Liver (tissue), 9 donors: ENCODE measurements around the gene RNF214. TPM values are rescaled to one million over a fixed set of nuclear protein-coding genes. Genes with fewer than 3 reads are reported as not detected.

Experiments
- DNase-seq: peaks from one replicate; pipeline ENCODE4 v3.0.0-alpha.2; 2017; ENCODE audit warnings: low spot score
- H3K27ac ChIP-seq, 2 donors: one replicate each; pipeline ENCODE4 v1.7.0; 2013; ENCODE audit warnings: inconsistent platforms in 2 of 2, low read length in 2 of 2, control low read depth in 1 of 2, low read depth in 1 of 2, mild to moderate bottlenecking in 1 of 2
- H3K27me3 ChIP-seq, 4 donors: one replicate each; pipeline versions ENCODE4 v1.6.1 to v1.7.0; 2013; ENCODE audit warnings: low read length in 3 of 4, inconsistent platforms in 1 of 4, mild to moderate bottlenecking in 1 of 4, moderate library complexity in 1 of 4; ENCODE audit not compliant: control insufficient read depth in 4 of 4, insufficient read depth in 4 of 4
- H3K36me3 ChIP-seq, 4 donors: one replicate each; pipeline versions ENCODE4 v1.6.1 to v1.7.0; 2013; ENCODE audit warnings: low read length in 3 of 4, mild to moderate bottlenecking in 3 of 4, low read depth in 1 of 4, moderate library complexity in 1 of 4; ENCODE audit not compliant: control insufficient read depth in 4 of 4, insufficient read depth in 3 of 4
- H3K4me1 ChIP-seq, 4 donors: one replicate each; pipeline versions ENCODE4 v1.6.1 to v1.7.0; 2013; ENCODE audit warnings: low read length in 3 of 4, mild to moderate bottlenecking in 3 of 4, moderate library complexity in 1 of 4; ENCODE audit not compliant: control insufficient read depth in 4 of 4, insufficient read depth in 4 of 4
- H3K4me3 ChIP-seq, 3 donors: one replicate each; pipeline versions ENCODE4 v1.6.1 to v1.7.0; 2013; ENCODE audit warnings: low read length in 3 of 3, control low read depth in 1 of 3, low read depth in 1 of 3, mild to moderate bottlenecking in 1 of 3
- H3K9ac ChIP-seq, 2 donors: one replicate each; pipeline ENCODE4 v1.7.0; 2013; ENCODE audit warnings: low read length in 2 of 2, mild to moderate bottlenecking in 2 of 2, moderate library complexity in 2 of 2, control low read depth in 1 of 2, low read depth in 1 of 2
- H3K9me3 ChIP-seq, 4 donors: one replicate each; pipeline versions ENCODE4 v1.6.1 to v1.7.0; 2013; ENCODE audit warnings: low read length in 3 of 4; ENCODE audit not compliant: control insufficient read depth in 4 of 4
- EGR1 ChIP-seq, 2 donors: IDR thresholded peaks; 2 replicates each; pipeline ENCODE4 v1.6.1; 2016 to 2018; ENCODE audit warnings: antibody characterized with exemption in 2 of 2, low read depth in 2 of 2
- FOXA1 ChIP-seq: IDR thresholded peaks from 2 replicates; pipeline ENCODE4 v1.6.1; 2016; ENCODE audit warnings: antibody characterized with exemption
- GABPA ChIP-seq, 2 donors: IDR thresholded peaks in 1 of 2; conservative IDR thresholded peaks in 1 of 2; 2 replicates each; pipeline ENCODE4 v1.6.1; 2016; ENCODE audit warnings: antibody characterized with exemption in 2 of 2, mild to moderate bottlenecking in 1 of 2, moderate library complexity in 1 of 2
- HNF4A ChIP-seq, 2 donors: conservative IDR thresholded peaks; 2 replicates each; pipeline ENCODE4 v1.6.1; 2016; ENCODE audit warnings: antibody characterized with exemption in 2 of 2, mild to moderate bottlenecking in 2 of 2
- HNF4G ChIP-seq: IDR thresholded peaks from 2 replicates; pipeline ENCODE4 v1.6.1; 2016; ENCODE audit warnings: antibody characterized with exemption
- NR2F2 ChIP-seq: IDR thresholded peaks from 2 replicates; pipeline ENCODE4 v1.6.1; 2016; ENCODE audit warnings: antibody characterized with exemption
- RAD21 ChIP-seq, 2 donors: IDR thresholded peaks; 2 replicates each; pipeline ENCODE4 v1.6.1; 2016; ENCODE audit warnings: antibody characterized with exemption in 2 of 2, mild to moderate bottlenecking in 2 of 2
- RXRA ChIP-seq, 2 donors: IDR thresholded peaks; 2 replicates each; pipeline ENCODE4 v1.6.1; 2017 to 2018; ENCODE audit warnings: antibody characterized with exemption in 2 of 2, mild to moderate bottlenecking in 1 of 2
- TAF1 ChIP-seq: conservative IDR thresholded peaks from 2 replicates; pipeline ENCODE4 v1.6.1; 2016; ENCODE audit warnings: antibody characterized with exemption, mild to moderate bottlenecking
- YY1 ChIP-seq: IDR thresholded peaks from 2 replicates; pipeline ENCODE4 v1.6.1; 2016; ENCODE audit warnings: antibody characterized with exemption, mild to moderate bottlenecking
- WGBS: extraction: QIAGEN DNeasy Blood & Tissue Kit; methylation state at CpG from one replicate; pipeline ENCODE4 v1.1.7; 2013; 5-methylcytosine and 5-hydroxymethylcytosine counted together
- polyA plus RNA-seq, 2 donors: library from polyadenylated mRNA; stranded (reverse) in 1 of 2; unstranded in 1 of 2; fragments of 200-250 nt in 1 of 2; fragments of >200 nt in 1 of 2; fragmentation: Nextera tagmentation in 1 of 2; extraction: Ambion mirVana in 1 of 2; gene quantifications; one replicate each; pipeline versions ENCODE4 v1.2.1 to v1.2.3, GENCODE V29; 2013 to 2015
- total RNA-seq, 2 donors: library from RNA; depleted of rRNA; stranded (reverse); fragments of >200 nt; gene quantifications; one replicate each; pipeline ENCODE4 v1.2.3, GENCODE V29; 2014
- TF ChIP-seq, protein P1 (sequence below): IDR thresholded peaks from 2 replicates; pipeline ENCODE4 v1.6.1; 2016; ENCODE audit warnings: antibody characterized with exemption, mild to moderate bottlenecking
- TF ChIP-seq, protein P2 (sequence below): IDR thresholded peaks from 2 replicates; pipeline ENCODE4 v1.6.1; 2016; ENCODE audit warnings: antibody characterized with exemption
- TF ChIP-seq, protein P3 (sequence below): IDR thresholded peaks from 2 replicates; pipeline ENCODE4 v1.6.1; 2016; ENCODE audit warnings: antibody characterized with exemption
- TF ChIP-seq, protein P4 (sequence below): fragments of 150-350 bp; IDR thresholded peaks from 2 replicates; pipeline ENCODE4 v1.5.1; 2017; ENCODE audit warnings: improper control_type of control experiment, low read depth, low read length; ENCODE audit not compliant: missing input control
- donor health status: healthy.
- donor health status: healthy.
- donor health status: healthy.
- donor health status: healthy.
- donor health status: healthy.

Gene RNF214
- total and polyA plus RNA-seq, 4 donors = 4.6 to 6.2 (median 6.0) TPM

DNA sequence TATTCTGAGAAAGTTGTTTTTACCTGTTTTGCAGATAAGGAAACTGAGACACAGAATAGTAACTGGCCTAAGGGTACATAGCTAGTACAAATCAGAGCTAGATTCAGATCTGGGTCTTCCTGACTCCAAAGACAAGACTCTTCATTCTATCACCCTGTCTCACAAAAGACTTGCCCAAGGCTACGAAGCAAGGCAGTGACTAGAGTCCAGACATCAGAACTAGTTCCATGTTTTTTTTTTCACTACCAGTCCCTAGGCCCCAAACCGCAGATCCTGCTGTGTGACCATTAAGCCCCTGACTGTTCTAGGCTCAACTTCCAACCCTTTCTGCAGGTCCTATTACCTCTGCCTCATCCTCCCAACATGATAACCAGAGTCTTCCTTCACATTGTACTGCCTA is 60.1 kb downstream of the RNF214 start:
- no peak overlapping the region for H3K27ac ChIP-seq
- no peak overlapping the region for H3K9ac ChIP-seq
- TF ChIP-seq GABPA (IDR thresholded peaks at IDR 0.05 in 1 of 2, conservative IDR thresholded peaks at IDR 0.05 in 1 of 2) (no peak), TAF1 (no peak), RXRA (IDR thresholded peaks at IDR 0.05) (no peak), YY1 (no peak), HNF4A (conservative IDR thresholded peaks at IDR 0.05) (no peak)
- TF ChIP-seq, protein P1, sequence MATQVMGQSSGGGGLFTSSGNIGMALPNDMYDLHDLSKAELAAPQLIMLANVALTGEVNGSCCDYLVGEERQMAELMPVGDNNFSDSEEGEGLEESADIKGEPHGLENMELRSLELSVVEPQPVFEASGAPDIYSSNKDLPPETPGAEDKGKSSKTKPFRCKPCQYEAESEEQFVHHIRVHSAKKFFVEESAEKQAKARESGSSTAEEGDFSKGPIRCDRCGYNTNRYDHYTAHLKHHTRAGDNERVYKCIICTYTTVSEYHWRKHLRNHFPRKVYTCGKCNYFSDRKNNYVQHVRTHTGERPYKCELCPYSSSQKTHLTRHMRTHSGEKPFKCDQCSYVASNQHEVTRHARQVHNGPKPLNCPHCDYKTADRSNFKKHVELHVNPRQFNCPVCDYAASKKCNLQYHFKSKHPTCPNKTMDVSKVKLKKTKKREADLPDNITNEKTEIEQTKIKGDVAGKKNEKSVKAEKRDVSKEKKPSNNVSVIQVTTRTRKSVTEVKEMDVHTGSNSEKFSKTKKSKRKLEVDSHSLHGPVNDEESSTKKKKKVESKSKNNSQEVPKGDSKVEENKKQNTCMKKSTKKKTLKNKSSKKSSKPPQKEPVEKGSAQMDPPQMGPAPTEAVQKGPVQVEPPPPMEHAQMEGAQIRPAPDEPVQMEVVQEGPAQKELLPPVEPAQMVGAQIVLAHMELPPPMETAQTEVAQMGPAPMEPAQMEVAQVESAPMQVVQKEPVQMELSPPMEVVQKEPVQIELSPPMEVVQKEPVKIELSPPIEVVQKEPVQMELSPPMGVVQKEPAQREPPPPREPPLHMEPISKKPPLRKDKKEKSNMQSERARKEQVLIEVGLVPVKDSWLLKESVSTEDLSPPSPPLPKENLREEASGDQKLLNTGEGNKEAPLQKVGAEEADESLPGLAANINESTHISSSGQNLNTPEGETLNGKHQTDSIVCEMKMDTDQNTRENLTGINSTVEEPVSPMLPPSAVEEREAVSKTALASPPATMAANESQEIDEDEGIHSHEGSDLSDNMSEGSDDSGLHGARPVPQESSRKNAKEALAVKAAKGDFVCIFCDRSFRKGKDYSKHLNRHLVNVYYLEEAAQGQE = no peak
- TF ChIP-seq, protein P2, sequence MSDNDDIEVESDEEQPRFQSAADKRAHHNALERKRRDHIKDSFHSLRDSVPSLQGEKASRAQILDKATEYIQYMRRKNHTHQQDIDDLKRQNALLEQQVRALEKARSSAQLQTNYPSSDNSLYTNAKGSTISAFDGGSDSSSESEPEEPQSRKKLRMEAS = no peak
- no peaks in the 10 kb centered on the region for H3K27me3 ChIP-seq
- no peaks in the 10 kb centered on the region for H3K4me1 ChIP-seq
- no peaks in the 10 kb centered on the region for H3K9me3 ChIP-seq
- no peak overlapping the region for H3K4me3 ChIP-seq
- 97% methylated on average over 2 of the region's 2 CpGs for WGBS
- no peak for DNase-seq
- peaks cover 14 to 66% (median 27%) of the 10 kb centered on the region in 4 donors for H3K36me3 ChIP-seq

DNA sequence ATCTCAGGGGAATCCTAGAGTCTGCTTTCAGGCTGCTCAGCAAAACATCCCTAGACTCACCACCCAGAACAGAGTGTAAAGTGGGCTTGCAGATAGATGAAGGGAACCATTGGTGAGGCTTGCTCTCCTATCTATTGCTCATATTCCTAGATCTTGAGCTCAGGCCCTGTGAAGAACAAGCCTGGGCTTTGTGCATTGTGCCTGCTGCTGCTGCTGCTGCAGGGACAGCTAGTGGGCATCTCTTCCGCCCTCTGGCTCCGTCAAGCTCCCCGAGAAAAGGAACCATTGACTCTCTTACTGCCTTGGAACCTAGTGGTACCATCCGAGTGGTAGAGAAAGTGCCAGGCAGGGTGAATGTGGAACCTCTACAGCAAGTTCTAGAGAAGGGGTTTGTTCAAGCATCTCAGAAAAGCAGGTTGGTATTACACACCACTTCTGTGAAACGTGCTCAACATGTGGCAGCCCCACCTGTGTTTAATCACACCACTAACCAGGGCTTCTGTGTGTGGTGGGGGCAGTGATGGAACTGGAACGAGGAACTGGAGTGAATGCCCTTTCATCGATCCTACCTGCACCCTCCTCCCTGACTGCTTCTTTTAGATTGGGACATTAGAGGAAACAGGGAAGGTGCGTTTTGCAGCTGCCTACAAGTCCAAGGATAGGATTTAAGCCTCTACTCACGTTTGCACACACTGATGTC is 63.1 kb downstream of the RNF214 start:
- no peaks in the 10 kb centered on the region for H3K9me3 ChIP-seq
- peaks cover 4 to 39% (median 6%) of the 10 kb centered on the region in 4 donors for H3K36me3 ChIP-seq
- no peak for DNase-seq
- H3K4me1 ChIP-seq = peaks cover 8 to 25% (median 21%) of the 10 kb centered on the region in 4 donors
- H3K27ac ChIP-seq = no peak overlapping the region
- TF ChIP-seq HNF4G (no peak), RAD21 (IDR thresholded peaks at IDR 0.05) (no peak), EGR1 (IDR thresholded peaks at IDR 0.05; ENCODE audit: low read depth in 2 of 2) (no peak), NR2F2 (no peak), FOXA1 (no peak), YY1 (no peak), HNF4A (conservative IDR thresholded peaks at IDR 0.05) (no peak), TAF1 (no peak)
- TF ChIP-seq, protein P3, sequence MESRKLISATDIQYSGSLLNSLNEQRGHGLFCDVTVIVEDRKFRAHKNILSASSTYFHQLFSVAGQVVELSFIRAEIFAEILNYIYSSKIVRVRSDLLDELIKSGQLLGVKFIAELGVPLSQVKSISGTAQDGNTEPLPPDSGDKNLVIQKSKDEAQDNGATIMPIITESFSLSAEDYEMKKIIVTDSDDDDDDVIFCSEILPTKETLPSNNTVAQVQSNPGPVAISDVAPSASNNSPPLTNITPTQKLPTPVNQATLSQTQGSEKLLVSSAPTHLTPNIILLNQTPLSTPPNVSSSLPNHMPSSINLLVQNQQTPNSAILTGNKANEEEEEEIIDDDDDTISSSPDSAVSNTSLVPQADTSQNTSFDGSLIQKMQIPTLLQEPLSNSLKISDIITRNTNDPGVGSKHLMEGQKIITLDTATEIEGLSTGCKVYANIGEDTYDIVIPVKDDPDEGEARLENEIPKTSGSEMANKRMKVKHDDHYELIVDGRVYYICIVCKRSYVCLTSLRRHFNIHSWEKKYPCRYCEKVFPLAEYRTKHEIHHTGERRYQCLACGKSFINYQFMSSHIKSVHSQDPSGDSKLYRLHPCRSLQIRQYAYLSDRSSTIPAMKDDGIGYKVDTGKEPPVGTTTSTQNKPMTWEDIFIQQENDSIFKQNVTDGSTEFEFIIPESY = no peak
- TF ChIP-seq, protein P4, sequence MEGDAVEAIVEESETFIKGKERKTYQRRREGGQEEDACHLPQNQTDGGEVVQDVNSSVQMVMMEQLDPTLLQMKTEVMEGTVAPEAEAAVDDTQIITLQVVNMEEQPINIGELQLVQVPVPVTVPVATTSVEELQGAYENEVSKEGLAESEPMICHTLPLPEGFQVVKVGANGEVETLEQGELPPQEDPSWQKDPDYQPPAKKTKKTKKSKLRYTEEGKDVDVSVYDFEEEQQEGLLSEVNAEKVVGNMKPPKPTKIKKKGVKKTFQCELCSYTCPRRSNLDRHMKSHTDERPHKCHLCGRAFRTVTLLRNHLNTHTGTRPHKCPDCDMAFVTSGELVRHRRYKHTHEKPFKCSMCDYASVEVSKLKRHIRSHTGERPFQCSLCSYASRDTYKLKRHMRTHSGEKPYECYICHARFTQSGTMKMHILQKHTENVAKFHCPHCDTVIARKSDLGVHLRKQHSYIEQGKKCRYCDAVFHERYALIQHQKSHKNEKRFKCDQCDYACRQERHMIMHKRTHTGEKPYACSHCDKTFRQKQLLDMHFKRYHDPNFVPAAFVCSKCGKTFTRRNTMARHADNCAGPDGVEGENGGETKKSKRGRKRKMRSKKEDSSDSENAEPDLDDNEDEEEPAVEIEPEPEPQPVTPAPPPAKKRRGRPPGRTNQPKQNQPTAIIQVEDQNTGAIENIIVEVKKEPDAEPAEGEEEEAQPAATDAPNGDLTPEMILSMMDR = no peak
- no peak overlapping the region for H3K4me3 ChIP-seq
- 88% methylated on average over 9 of the region's 9 CpGs for whole genome bisulfite sequencing
- H3K27me3 ChIP-seq = no peaks in the 10 kb centered on the region
- no peak overlapping the region for H3K9ac ChIP-seq
